ENCODE data around the gene KCNJ4. TPM values are rescaled to one million over a fixed set of nuclear protein-coding genes. Genes with fewer than 3 reads are reported as not detected.

Gene KCNJ4
- total RNA-seq, 1 donor from 2014 or later = not detected

- Histone ChIP-seq H3K4me1 (no peaks in the 10 kb centered on the region), H3K9me3 (no peaks in the 10 kb centered on the region), H3K36me3 (no peaks in the 10 kb centered on the region), H3K4me3 (no peak overlapping the region), H3K27me3 (no peaks in the 10 kb centered on the region), H3K27ac (no peak overlapping the region)
- no peak for DNase-seq (ENCODE audit: low spot score in 2 of 2)
- intact Hi-C loops (cut with DNase I) = no loop called here
- no peak for TF ChIP-seq CTCF (IDR thresholded peaks at IDR 0.05)
Observed at GRCh38 chr22:38431266-38432010, 23.6 kb downstream of the KCNJ4 start.

GRCh38 chr22:38429499-38430068 lies 25.4 kb downstream of the KCNJ4 start:
- H3K36me3 ChIP-seq = no peaks in the 10 kb centered on the region
- H3K4me1 ChIP-seq = no peaks in the 10 kb centered on the region
- H3K4me3 ChIP-seq = no peak overlapping the region
- no peak for DNase-seq (ENCODE audit: low spot score in 2 of 2)
- intact Hi-C loops (cut with DNase I) = no loop called here
- H3K9me3 ChIP-seq = no peaks in the 10 kb centered on the region
- no peak overlapping the region for H3K27ac ChIP-seq
- H3K27me3 ChIP-seq = no peaks in the 10 kb centered on the region
- TF ChIP-seq CTCF (IDR thresholded peaks at IDR 0.05) = no peak

- no peaks in the 10 kb centered on the region for H3K36me3 ChIP-seq
Observed at GRCh38 chr22:38428714-38429113, 26.3 kb downstream of the KCNJ4 start.

GRCh38 chr22:38427940-38428339 lies 27.1 kb downstream of the KCNJ4 start:
- Histone ChIP-seq H3K9me3 (no peaks in the 10 kb centered on the region), H3K4me3 (no peak overlapping the region), H3K4me1 (no peaks in the 10 kb centered on the region), H3K27me3 (no peaks in the 10 kb centered on the region), H3K36me3 (no peaks in the 10 kb centered on the region), H3K27ac (no peak overlapping the region)
- no peak for TF ChIP-seq CTCF (IDR thresholded peaks at IDR 0.05)
- intact Hi-C loops (cut with DNase I) = no loop called here
- DNase-seq (ENCODE audit: low spot score in 2 of 2) = no peak

More at GRCh38 chr22:38428714-38429113, 26.3 kb downstream of the KCNJ4 start:
- Histone ChIP-seq H3K4me3 (no peak overlapping the region), H3K9me3 (no peaks in the 10 kb centered on the region), H3K27ac (no peak overlapping the region), H3K4me1 (no peaks in the 10 kb centered on the region), H3K27me3 (no peaks in the 10 kb centered on the region)
- intact Hi-C loops (cut with DNase I) = no loop called here
- TF ChIP-seq CTCF (IDR thresholded peaks at IDR 0.05) = no peak
- DNase-seq (ENCODE audit: low spot score in 2 of 2) = no peak

- DNase-seq (ENCODE audit: low spot score in 2 of 2) = no peak
- H3K4me1 ChIP-seq = no peaks in the 10 kb centered on the region
- no peaks in the 10 kb centered on the region for H3K27me3 ChIP-seq
- no peak overlapping the region for H3K4me3 ChIP-seq
- no peaks in the 10 kb centered on the region for H3K9me3 ChIP-seq
- H3K27ac ChIP-seq = no peak overlapping the region
- TF ChIP-seq CTCF (IDR thresholded peaks at IDR 0.05) = no peak
- no peaks in the 10 kb centered on the region for H3K36me3 ChIP-seq
- intact Hi-C loops (cut with DNase I) = no loop called here
Observed at GRCh38 chr22:38427465-38427864, 27.5 kb downstream of the KCNJ4 start.
